Spleen (tissue), 11 donors: Measurements from ENCODE around the gene ABLIM3. TPM values are rescaled to one million over a fixed set of nuclear protein-coding genes. Genes with fewer than 3 reads are reported as not detected.

Experiments
- DNase-seq: peaks from one replicate; pipeline ENCODE4 v3.0.0-alpha.2; 2020
- H3K27ac ChIP-seq, 8 donors: fragments of 200-600 bp; sonication (generic) in 7 of 8; 1 replicate in 4 of 8; 2 replicates in 4 of 8; pipeline versions ENCODE4 v1.5.0 to v1.8.0; 2016 to 2021; ENCODE audit warnings: inconsistent platforms in 4 of 8, mild to moderate bottlenecking in 4 of 8, moderate library complexity in 1 of 8
- H3K27me3 ChIP-seq, 7 donors: fragments of 200-600 bp; sonication (generic) in 6 of 7; replicated peaks in 1 of 7; 1 replicate in 4 of 7; 2 replicates in 3 of 7; pipeline versions ENCODE4 v1.5.0 to v1.8.0; 2016 to 2021; ENCODE audit warnings: inconsistent platforms in 3 of 7, mild to moderate bottlenecking in 1 of 7
- H3K36me3 ChIP-seq, 6 donors: fragments of 200-600 bp; sonication (generic) in 5 of 6; 1 replicate in 4 of 6; 2 replicates in 2 of 6; pipeline versions ENCODE4 v1.5.0 to v1.8.0; 2016 to 2021; ENCODE audit warnings: inconsistent platforms in 2 of 6
- H3K4me1 ChIP-seq, 6 donors: fragments of 200-600 bp; sonication (generic) in 5 of 6; 1 replicate in 3 of 6; 2 replicates in 3 of 6; pipeline versions ENCODE4 v1.5.0 to v1.8.0; 2016 to 2021; ENCODE audit warnings: inconsistent platforms in 3 of 6
- H3K4me3 ChIP-seq, 8 donors: fragments of 200-600 bp; sonication (generic) in 7 of 8; 1 replicate in 4 of 8; 2 replicates in 4 of 8; pipeline versions ENCODE4 v1.5.0 to v1.8.0; 2016 to 2021; ENCODE audit warnings: inconsistent platforms in 4 of 8, mild to moderate bottlenecking in 4 of 8, moderate library complexity in 2 of 8
- H3K9me3 ChIP-seq, 8 donors: fragments of 200-600 bp; sonication (generic) in 7 of 8; 1 replicate in 4 of 8; 2 replicates in 4 of 8; pipeline versions ENCODE4 v1.5.0 to v1.8.0; 2016 to 2021; ENCODE audit warnings: inconsistent platforms in 4 of 8
- POLR2A ChIP-seq, 3 donors: fragments of 450-650 bp; IDR thresholded peaks; one replicate each; pipeline ENCODE4 v1.5.1; 2017; ENCODE audit warnings: antibody characterized with exemption in 3 of 3, mild to moderate bottlenecking in 1 of 3
- POLR2AphosphoS5 ChIP-seq, 3 donors: sonication (generic); formaldehyde crosslinking; IDR thresholded peaks; one replicate each; pipeline ENCODE4 v1.5.1; 2017; ENCODE audit warnings: antibody characterized with exemption in 3 of 3
- WGBS, 5 donors: extraction: QIAGEN DNeasy Blood & Tissue Kit in 3 of 5; methylation state at CpG; one replicate each; pipeline versions ENCODE4 v1.1.5 to v1.1.7; 2013 to 2018; 5-methylcytosine and 5-hydroxymethylcytosine counted together
- intact Hi-C: fragments of 100-400 bp; cut with DNase I; formaldehyde crosslinking; loops from one replicate; pipeline ENCODE4 v1.15.0; 2023; ENCODE audit warnings: low total_unique reads
- polyA plus RNA-seq, 3 donors: library from polyadenylated mRNA; stranded (reverse); fragments of 200-250 nt; gene quantifications; one replicate each; pipeline ENCODE4 v1.2.1, GENCODE V29; 2013
- total RNA-seq, 7 donors: library from RNA; depleted of rRNA in 3 of 7; stranded (reverse); fragments of >200 nt in 3 of 7; fragmentation: NEBNext Ultra II Directional in 4 of 7; extraction: Animal tissue kit (Norgen Biotek cat#: 25700) in 4 of 7; gene quantifications; one replicate each; pipeline versions ENCODE4 v1.1.0 to v1.2.1, GENCODE V29; 2016 to 2021
- TF ChIP-seq, protein P1 (sequence below), 11 experiments: fragments of 200-600 bp in 7 of 11; fragments of 450-650 bp in 4 of 11; sonication (generic) in 4 of 11; IDR thresholded peaks in 8 of 11; conservative IDR thresholded peaks in 3 of 11; 1 replicate in 7 of 11; 2 replicates in 4 of 11; pipeline versions ENCODE4 v1.4.0 to v1.8.0; 2016 to 2021; ENCODE audit warnings: antibody characterized with exemption in 11 of 11, inconsistent platforms in 4 of 11, mild to moderate bottlenecking in 1 of 11
- donor health status: healthy with polysubstance abuse.
- donor health status: DM: no; HTN: no; CAD: no; lungs with moderate emphysema.
- donor health status: DM: no; HTN: no; CAD: no.
- donor health status: Bipolar disorder and iron deficiency.
- donor health status: healthy.
- donor health status: DM: no; HTN: no; CAD: no.
- donor health status: DM: yes; HTN: yes; CAD: no.

Gene ABLIM3
- total and polyA plus RNA-seq, 10 donors, result 3.3 to 32.9 (median 13.6) TPM

DNA sequence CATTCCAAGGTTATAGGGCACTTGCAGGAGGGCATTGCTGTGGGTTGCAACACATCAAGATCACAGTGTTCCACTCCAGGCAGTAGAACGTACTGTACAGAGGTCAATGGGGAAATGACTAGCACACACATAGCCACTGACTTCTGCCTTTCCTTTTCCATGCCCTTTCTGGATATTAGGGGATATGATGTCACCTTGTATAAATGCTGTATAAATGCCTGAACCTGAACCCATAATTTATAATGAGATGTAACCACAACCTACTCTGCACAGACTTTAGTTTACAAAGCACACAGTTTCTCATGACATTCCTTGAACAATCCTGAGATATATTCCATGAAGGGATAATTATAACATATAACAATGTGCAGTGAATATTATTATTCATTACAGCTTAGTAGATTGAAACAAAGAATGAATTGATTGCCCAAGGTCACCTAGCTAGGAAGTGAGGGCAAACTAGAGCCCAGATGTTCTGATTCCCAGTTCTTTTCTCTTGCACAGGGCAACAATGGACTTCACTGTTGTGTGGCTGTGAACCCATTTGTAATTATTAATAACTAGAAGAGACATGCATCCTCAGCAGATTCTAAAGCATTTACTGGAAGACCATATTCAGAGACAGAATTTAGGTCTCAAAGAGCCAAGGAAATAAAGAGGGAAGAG, 5.6 kb upstream of the ABLIM3 start:
- Histone ChIP-seq H3K4me3 (no peak overlapping the region), H3K27me3 (peaks cover 0 to 24% (median 5%) of the 10 kb centered on the region in 7 donors), H3K4me1 (peaks cover 0 to 21% (median 0%) of the 10 kb centered on the region in 6 donors), H3K36me3 (no peaks in the 10 kb centered on the region), H3K9me3 (no peaks in the 10 kb centered on the region), H3K27ac (no peak overlapping the region)
- DNase-seq, result no peak
- WGBS, 5 donors, result 19 to 56% (median 37%) methylated on average over 1 of the region's 1 CpG
- TF ChIP-seq POLR2A (IDR thresholded peaks at IDR 0.05), result no peak
- TF ChIP-seq, protein P1, sequence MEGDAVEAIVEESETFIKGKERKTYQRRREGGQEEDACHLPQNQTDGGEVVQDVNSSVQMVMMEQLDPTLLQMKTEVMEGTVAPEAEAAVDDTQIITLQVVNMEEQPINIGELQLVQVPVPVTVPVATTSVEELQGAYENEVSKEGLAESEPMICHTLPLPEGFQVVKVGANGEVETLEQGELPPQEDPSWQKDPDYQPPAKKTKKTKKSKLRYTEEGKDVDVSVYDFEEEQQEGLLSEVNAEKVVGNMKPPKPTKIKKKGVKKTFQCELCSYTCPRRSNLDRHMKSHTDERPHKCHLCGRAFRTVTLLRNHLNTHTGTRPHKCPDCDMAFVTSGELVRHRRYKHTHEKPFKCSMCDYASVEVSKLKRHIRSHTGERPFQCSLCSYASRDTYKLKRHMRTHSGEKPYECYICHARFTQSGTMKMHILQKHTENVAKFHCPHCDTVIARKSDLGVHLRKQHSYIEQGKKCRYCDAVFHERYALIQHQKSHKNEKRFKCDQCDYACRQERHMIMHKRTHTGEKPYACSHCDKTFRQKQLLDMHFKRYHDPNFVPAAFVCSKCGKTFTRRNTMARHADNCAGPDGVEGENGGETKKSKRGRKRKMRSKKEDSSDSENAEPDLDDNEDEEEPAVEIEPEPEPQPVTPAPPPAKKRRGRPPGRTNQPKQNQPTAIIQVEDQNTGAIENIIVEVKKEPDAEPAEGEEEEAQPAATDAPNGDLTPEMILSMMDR (IDR thresholded peaks at IDR 0.05 in 8 of 11, conservative IDR thresholded peaks at IDR 0.05 in 3 of 11), result no peak
- TF ChIP-seq POLR2AphosphoS5 (IDR thresholded peaks at IDR 0.05), result peak in 1 of 3 donors; percentile 40
- intact Hi-C loops, result loop anchor here (10.0 kb wide), 1 partner anchor 429 kb away; no protein-coding TSS in a partner anchor

DNA sequence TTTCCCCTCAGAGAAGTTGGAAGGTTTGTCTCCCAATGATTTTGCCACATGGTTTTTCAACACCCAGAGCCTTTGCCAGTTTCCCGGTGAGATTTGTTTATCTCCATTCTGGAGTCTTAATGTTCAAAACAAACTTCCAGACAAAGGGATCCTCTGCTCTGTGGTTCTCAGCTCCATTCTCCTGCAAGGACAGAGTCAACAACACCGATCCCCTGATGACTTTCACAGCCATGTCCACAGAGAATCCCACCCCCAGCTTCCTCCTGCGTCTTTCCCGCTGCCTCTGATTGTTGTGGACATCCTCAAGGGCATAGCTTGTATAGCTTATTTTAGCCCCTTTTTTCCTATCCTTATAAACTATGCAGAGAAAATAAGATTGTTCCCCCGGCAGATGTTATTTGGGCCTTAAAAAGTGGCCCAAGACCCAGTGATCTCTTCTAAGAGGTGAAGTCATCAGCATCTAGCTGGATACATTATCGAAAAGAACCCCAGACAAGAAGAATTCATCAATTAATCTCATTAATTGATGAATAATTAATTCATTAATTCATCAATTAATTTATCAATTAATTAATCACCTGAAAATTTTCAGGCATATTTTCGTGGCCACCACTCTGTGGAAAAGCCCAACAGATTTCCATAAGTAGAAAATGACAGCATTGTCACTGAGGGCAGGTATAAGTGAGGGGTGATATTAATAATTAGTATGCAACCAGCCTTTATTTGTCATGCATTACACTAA, 2.9 kb upstream of the ABLIM3 start:
- H3K27ac ChIP-seq, result no peak overlapping the region
- TF ChIP-seq POLR2AphosphoS5 (IDR thresholded peaks at IDR 0.05) (no peak), POLR2A (IDR thresholded peaks at IDR 0.05) (no peak)
- TF ChIP-seq, protein P1 (IDR thresholded peaks at IDR 0.05 in 8 of 11, conservative IDR thresholded peaks at IDR 0.05 in 3 of 11), result no peak
- H3K27me3 ChIP-seq, result peaks cover 0 to 46% (median 8%) of the 10 kb centered on the region in 7 donors
- no peaks in the 10 kb centered on the region for H3K36me3 ChIP-seq
- no peak for DNase-seq
- no peaks in the 10 kb centered on the region for H3K9me3 ChIP-seq
- intact Hi-C loops, result loop anchor here (10.0 kb wide), 1 partner anchor 426 kb away; no protein-coding TSS in a partner anchor
- H3K4me3 ChIP-seq, result no peak overlapping the region
- H3K4me1 ChIP-seq, result peaks cover 0 to 44% (median 15%) of the 10 kb centered on the region in 6 donors
- 76 to 92% (median 86%) methylated on average over 7 of the region's 7 CpGs for WGBS, 5 donors

DNA sequence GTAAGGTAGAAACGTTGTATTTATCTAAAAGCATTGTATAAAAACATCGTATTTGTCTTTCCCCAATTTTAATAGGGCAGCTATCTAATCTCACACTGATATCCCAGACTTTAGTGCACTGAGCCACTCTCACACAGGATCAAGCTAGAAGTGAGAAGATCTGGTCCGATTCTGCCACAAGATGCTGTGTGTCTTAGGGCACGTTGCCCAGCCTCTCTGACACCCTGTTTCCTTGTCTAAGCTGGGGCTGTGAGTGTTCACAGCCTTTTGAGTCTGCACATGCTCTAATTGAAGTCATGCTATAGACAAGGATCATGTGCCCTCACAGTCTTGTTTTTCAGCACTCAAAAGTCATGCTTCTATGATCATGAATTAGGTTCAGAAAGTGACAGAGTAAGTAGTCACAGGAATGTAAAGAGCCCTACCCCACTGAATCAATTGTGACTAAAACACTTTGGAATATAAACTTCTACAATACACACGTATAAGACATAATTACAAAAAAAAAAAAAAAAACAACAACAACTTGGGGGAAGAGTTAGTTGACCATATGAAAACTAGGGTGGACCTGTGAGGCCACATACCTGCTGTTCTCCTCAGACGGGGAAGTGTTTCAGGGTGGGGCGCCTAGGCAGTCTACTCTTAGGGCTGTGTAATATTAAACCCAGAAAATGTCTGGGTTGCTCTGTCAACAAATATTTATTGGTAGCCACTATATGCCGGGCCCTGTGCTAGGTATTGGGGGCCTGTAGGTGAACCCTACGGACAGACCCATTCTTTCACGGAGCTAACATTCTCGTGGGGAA, 893 bp upstream of the ABLIM3 start:
- 85 to 89% (median 88%) methylated on average over 11 of the region's 11 CpGs for WGBS, 5 donors
- Histone ChIP-seq H3K4me1 (peaks cover 3 to 43% (median 21%) of the 10 kb centered on the region in 6 donors), H3K36me3 (no peaks in the 10 kb centered on the region), H3K4me3 (no peak overlapping the region), H3K27me3 (peaks cover 0 to 41% (median 8%) of the 10 kb centered on the region in 7 donors), H3K9me3 (no peaks in the 10 kb centered on the region), H3K27ac (no peak overlapping the region)
- intact Hi-C loops, result loop anchor here (10.0 kb wide), 1 partner anchor 84 kb away; no protein-coding TSS in a partner anchor
- TF ChIP-seq POLR2A (IDR thresholded peaks at IDR 0.05) (no peak), POLR2AphosphoS5 (IDR thresholded peaks at IDR 0.05) (no peak)
- TF ChIP-seq, protein P1 (IDR thresholded peaks at IDR 0.05 in 8 of 11, conservative IDR thresholded peaks at IDR 0.05 in 3 of 11), result no peak
- no peak for DNase-seq
